ENCODE data around the gene ASTN2.

GRCh38 chr9:117104206-117104605, 310.7 kb downstream of the ASTN2 start:
- no peak for TF ChIP-seq CTCF (conservative IDR thresholded peaks at IDR 0.05 in 1 of 2, IDR thresholded peaks at IDR 0.05 in 1 of 2; ENCODE audit: extremely low read depth in 1 of 2, insufficient read depth in 1 of 2, low read depth in 1 of 2, low read length in 2 of 2)
- no peak for TF ChIP-seq EZH2 (IDR thresholded peaks at IDR 0.05; ENCODE audit: borderline replicate concordance, low read length)
